ENCODE data around the gene FAM3C.
"Not testable (repeated sequence)": the region's sequence is repeated elsewhere in the genome, so short reads cannot be mapped to it uniquely, and the experiment has no call there.

FAM3C gene

GRCh38 chr7:121330053-121330833 lies 65.9 kb downstream of the FAM3C start:
- peak; percentile 40 for DNase-seq (ENCODE audit: low read depth)

- DNase-seq (ENCODE audit: low read depth): peak; percentile 53
Observed at GRCh38 chr7:121329191-121330052, 66.7 kb downstream of the FAM3C start.

- DNase-seq (ENCODE audit: low read depth): peak; percentile 10
Observed at GRCh38 chr7:121328508-121329190, 67.5 kb downstream of the FAM3C start, which contains the start of gene WNT16. Gene WNT16 (plus strand): TSS chr7:121329000. CDS start chr7:121329293, 293 bp downstream.

- DNase-seq (ENCODE audit: low read depth): no peak
Observed at GRCh38 chr7:121327671-121328070, 68.4 kb downstream of the FAM3C start.

GRCh38 chr7:121323515-121324302 lies 72.4 kb downstream of the FAM3C start:
- no peak for DNase-seq (ENCODE audit: low read depth)

- DNase-seq (ENCODE audit: low read depth): no peak
Observed at GRCh38 chr7:121322460-121322859, 73.6 kb downstream of the FAM3C start.

GRCh38 chr7:121315170-121315569 lies 80.9 kb downstream of the FAM3C start:
- DNase-seq (ENCODE audit: low read depth): not testable (repeated sequence)

GRCh38 chr7:121313793-121314676 lies 82.1 kb downstream of the FAM3C start:
- no peak for DNase-seq (ENCODE audit: low read depth)

- peak; percentile 50 for DNase-seq (ENCODE audit: low read depth)
Observed at GRCh38 chr7:121313220-121313792, 82.8 kb downstream of the FAM3C start.

- no peak for DNase-seq (ENCODE audit: low read depth)
Observed at GRCh38 chr7:121307021-121307574, 89.0 kb downstream of the FAM3C start.

- DNase-seq (ENCODE audit: low read depth): peak; percentile 8
Observed at GRCh38 chr7:121306565-121306964, 89.5 kb downstream of the FAM3C start.

- DNase-seq (ENCODE audit: low read depth): peak; percentile 56
Observed at GRCh38 chr7:121305109-121305508, 91.0 kb downstream of the FAM3C start.

- DNase-seq (ENCODE audit: low read depth): no peak
Observed at GRCh38 chr7:121304102-121304658, 91.9 kb downstream of the FAM3C start.

GRCh38 chr7:121303422-121304101 lies 92.5 kb downstream of the FAM3C start:
- peak; percentile 30 for DNase-seq (ENCODE audit: low read depth)

- peak; percentile 97 for DNase-seq (ENCODE audit: low read depth)
Observed at GRCh38 chr7:121302214-121302745, 93.8 kb downstream of the FAM3C start.

- peak; percentile 59 for DNase-seq (ENCODE audit: low read depth)
Observed at GRCh38 chr7:121301446-121302213, 94.5 kb downstream of the FAM3C start.

GRCh38 chr7:121300685-121301420 lies 95.3 kb downstream of the FAM3C start:
- no peak for DNase-seq (ENCODE audit: low read depth)

Data from ELR (cell line).